ENCODE measurements around the gene C1QC. TPM values are rescaled to one million over a fixed set of nuclear protein-coding genes. Genes with fewer than 3 reads are reported as not detected.

Gene C1QC
- total and polyA plus RNA-seq, 2 donors (not counting 1 experiment from before 2014, with no cell fraction given) = not detected

DNA sequence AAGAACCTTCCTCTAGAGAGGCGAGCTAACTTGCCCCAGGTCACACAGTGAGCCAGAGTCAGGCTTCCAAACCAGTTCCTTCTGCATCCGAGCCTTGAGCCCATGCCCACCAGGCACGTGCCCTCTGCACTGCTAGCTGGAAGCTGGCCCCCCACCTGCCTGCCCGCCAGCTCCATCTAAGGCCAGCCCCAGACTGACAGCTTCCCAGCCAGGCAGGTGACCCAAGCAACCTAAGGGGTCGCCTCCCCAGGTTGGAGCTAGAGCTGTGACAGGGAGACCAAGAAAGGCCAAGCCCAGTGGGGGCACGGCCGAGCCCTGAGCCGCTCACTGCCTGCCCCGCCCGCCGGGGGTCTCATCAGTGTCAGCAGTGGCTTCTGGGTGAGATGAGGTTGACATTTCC lies 26.9 kb upstream of the C1QC start:
- H3K4me1 Mint-ChIP-seq = no peaks in the 10 kb centered on the region
- no peak overlapping the region for H2AFZ ChIP-seq (ENCODE audit: insufficient read depth, low read depth, low read length, poor library complexity, severe bottlenecking)
- no peaks in the 10 kb centered on the region for H4K20me1 ChIP-seq (ENCODE audit: control insufficient read depth, insufficient read depth, low read length, poor library complexity, severe bottlenecking)
- no peak overlapping the region for H3K9ac ChIP-seq (ENCODE audit: low read length)
- H3K9me3 Mint-ChIP-seq (ENCODE audit: insufficient read depth) = no peaks in the 10 kb centered on the region
- DNase-seq (no peak), ATAC-seq (ENCODE audit: low read depth) (no peak)
- no peak overlapping the region for H3K4me3 ChIP-seq (ENCODE audit: control extremely low read depth in 1 of 5, extremely low read depth in 1 of 5, insufficient read depth in 1 of 5, low read depth in 2 of 5, low read length in 4 of 5)
- CTCF ChIA-PET = no interaction called here
- no peaks in the 10 kb centered on the region for H3K4me1 ChIP-seq (ENCODE audit: control insufficient read depth in 2 of 2, insufficient read depth in 2 of 2, low read length in 2 of 2)
- no peaks in the 10 kb centered on the region for H3K79me2 ChIP-seq (ENCODE audit: control insufficient read depth, insufficient read depth, low read length)
- intact Hi-C loops (cut with micrococcal nuclease) = no loop called here
- 59% methylated on average over 11 of the region's 11 CpGs for WGBS (ENCODE audit: insufficient coverage)
- no peak overlapping the region for H3K4me3 Mint-ChIP-seq
- no peak for TF ChIP-seq CTCF (IDR thresholded peaks at IDR 0.05)
- TF ChIP-seq EZH2 (IDR thresholded peaks at IDR 0.05; ENCODE audit: borderline replicate concordance, insufficient read depth, low read depth, low read length, poor library complexity, severe bottlenecking) = no peak
- H3K27ac Mint-ChIP-seq = no peak overlapping the region
- H3K27me3 Mint-ChIP-seq = peaks cover 37% of the 10 kb centered on the region
- POLR2A ChIA-PET = no interaction called here
- H3K9me3 ChIP-seq (ENCODE audit: control extremely low read depth in 1 of 3, control insufficient read depth in 2 of 3, insufficient read depth in 1 of 3, low read length in 2 of 3) = peaks cover 0 to 5% (median 0%) of the 10 kb centered on the region in 3 donors
- H3K36me3 ChIP-seq (replicated peaks in 1 of 2; ENCODE audit: control extremely low read depth in 1 of 2, control insufficient read depth in 1 of 2, extremely low read depth in 1 of 2, insufficient read depth in 2 of 2, low read length in 1 of 2) = no peaks in the 10 kb centered on the region
- no peak overlapping the region for H3K4me2 ChIP-seq (replicated peaks; ENCODE audit: low read depth, low read length, poor library complexity, severe bottlenecking)
- H3K27me3 ChIP-seq (replicated peaks in 1 of 4; ENCODE audit: control extremely low read depth in 1 of 4, control insufficient read depth in 3 of 4, insufficient read depth in 4 of 4, low read length in 3 of 4) = peaks cover 0 to 10% (median 0%) of the 10 kb centered on the region in 4 experiments
- H3K27ac ChIP-seq (ENCODE audit: low read length in 2 of 2) = no peak overlapping the region

- H4K20me1 ChIP-seq (ENCODE audit: control insufficient read depth, insufficient read depth, low read length, poor library complexity, severe bottlenecking) = no peaks in the 10 kb centered on the region
- CTCF ChIA-PET = no interaction called here
- intact Hi-C loops (cut with micrococcal nuclease) = no loop called here
- H3K27me3 Mint-ChIP-seq = peaks cover 35% of the 10 kb centered on the region
- H3K27me3 ChIP-seq (replicated peaks in 1 of 4; ENCODE audit: control extremely low read depth in 1 of 4, control insufficient read depth in 3 of 4, insufficient read depth in 4 of 4, low read length in 3 of 4) = peaks cover 0 to 6% (median 0%) of the 10 kb centered on the region in 4 experiments
- H2AFZ ChIP-seq (ENCODE audit: insufficient read depth, low read depth, low read length, poor library complexity, severe bottlenecking) = no peak overlapping the region
- no peaks in the 10 kb centered on the region for H3K4me1 Mint-ChIP-seq
- H3K27ac Mint-ChIP-seq = no peak overlapping the region
- no peaks in the 10 kb centered on the region for H3K9me3 Mint-ChIP-seq (ENCODE audit: insufficient read depth)
- ATAC-seq (ENCODE audit: low read depth) (no peak), DNase-seq (no peak)
- WGBS (ENCODE audit: insufficient coverage) = 48% methylated on average over 15 of the region's 16 CpGs
- no peak overlapping the region for H3K4me3 ChIP-seq (ENCODE audit: control extremely low read depth in 1 of 5, extremely low read depth in 1 of 5, insufficient read depth in 1 of 5, low read depth in 2 of 5, low read length in 4 of 5)
- H3K4me2 ChIP-seq (replicated peaks; ENCODE audit: low read depth, low read length, poor library complexity, severe bottlenecking) = no peak overlapping the region
- H3K4me3 Mint-ChIP-seq = no peak overlapping the region
- no peak overlapping the region for H3K9ac ChIP-seq (ENCODE audit: low read length)
- no peaks in the 10 kb centered on the region for H3K79me2 ChIP-seq (ENCODE audit: control insufficient read depth, insufficient read depth, low read length)
- H3K9me3 ChIP-seq (ENCODE audit: control extremely low read depth in 1 of 3, control insufficient read depth in 2 of 3, insufficient read depth in 1 of 3, low read length in 2 of 3) = peaks cover 0 to 5% (median 0%) of the 10 kb centered on the region in 3 donors
- POLR2A ChIA-PET = no interaction called here
- H3K27ac ChIP-seq (ENCODE audit: low read length in 2 of 2) = no peak overlapping the region
- H3K36me3 ChIP-seq (replicated peaks in 1 of 2; ENCODE audit: control extremely low read depth in 1 of 2, control insufficient read depth in 1 of 2, extremely low read depth in 1 of 2, insufficient read depth in 2 of 2, low read length in 1 of 2) = no peaks in the 10 kb centered on the region
- TF ChIP-seq EZH2 (IDR thresholded peaks at IDR 0.05; ENCODE audit: borderline replicate concordance, insufficient read depth, low read depth, low read length, poor library complexity, severe bottlenecking) (no peak), CTCF (IDR thresholded peaks at IDR 0.05) (no peak)
- no peaks in the 10 kb centered on the region for H3K4me1 ChIP-seq (ENCODE audit: control insufficient read depth in 2 of 2, insufficient read depth in 2 of 2, low read length in 2 of 2)
Observed at GRCh38 chr1:22618056-22618455, 25.4 kb upstream of the C1QC start.

Measured in B cell (primary cell).